Measurements from ENCODE around the gene LCNL1.
"Not testable (repeated sequence)": the region's sequence is repeated elsewhere in the genome, so short reads cannot be mapped to it uniquely, and the experiment has no call there.

Gene LCNL1

GRCh38 chr9:137001857-137002645 is 19.3 kb downstream of the LCNL1 start:
- no peak for TF ChIP-seq CTCF (IDR thresholded peaks at IDR 0.05)
- H3K27ac ChIP-seq: no peak overlapping the region
- H3K4me1 ChIP-seq: peaks cover 0 to 1% (median 0%) of the 10 kb centered on the region in 4 donors
- intact Hi-C loops (cut with DNase I; ENCODE audit: low total_unique reads): no loop called here
- H3K36me3 ChIP-seq: peaks cover 0 to 1% (median 0%) of the 10 kb centered on the region in 3 donors
- no peak overlapping the region for H3K4me3 ChIP-seq
- no peaks in the 10 kb centered on the region for H3K9me3 ChIP-seq
- DNase-seq: no peak
- peaks cover 0 to 12% of the 10 kb centered on the region in 2 donors for H3K27me3 ChIP-seq

GRCh38 chr9:137002646-137003041 is 19.9 kb downstream of the LCNL1 start:
- DNase-seq: no peak

GRCh38 chr9:137004285-137004684 is 21.5 kb downstream of the LCNL1 start:
- DNase-seq; H3K9me3 ChIP-seq; H3K4me3 ChIP-seq; H3K27ac ChIP-seq; H3K27me3 ChIP-seq; H3K4me1 ChIP-seq; intact Hi-C loops (cut with DNase I; ENCODE audit: low total_unique reads): not testable (repeated sequence)
- peaks cover 0 to 23% (median 18%) of the 10 kb centered on the region in 3 donors for H3K36me3 ChIP-seq
- peak; percentile 11 to 23 for TF ChIP-seq CTCF (IDR thresholded peaks at IDR 0.05)

More at GRCh38 chr9:137002646-137003041, 19.9 kb downstream of the LCNL1 start:
- H3K4me3 ChIP-seq: no peak overlapping the region
- H3K4me1 ChIP-seq: no peaks in the 10 kb centered on the region
- H3K9me3 ChIP-seq: no peaks in the 10 kb centered on the region
- peaks cover 0 to 7% (median 4%) of the 10 kb centered on the region in 3 donors for H3K36me3 ChIP-seq
- H3K27me3 ChIP-seq: peaks cover 0 to 6% of the 10 kb centered on the region in 2 donors
- intact Hi-C loops (cut with DNase I; ENCODE audit: low total_unique reads): no loop called here
- TF ChIP-seq CTCF (IDR thresholded peaks at IDR 0.05): no peak
- H3K27ac ChIP-seq: no peak overlapping the region

- no peak for TF ChIP-seq CTCF (IDR thresholded peaks at IDR 0.05)
- intact Hi-C loops (cut with DNase I; ENCODE audit: low total_unique reads): no loop called here
- H3K4me1 ChIP-seq: no peaks in the 10 kb centered on the region
Observed at GRCh38 chr9:137006116-137007003, 23.6 kb downstream of the LCNL1 start.

GRCh38 chr9:137007108-137007815 is 24.5 kb downstream of the LCNL1 start:
- no peak overlapping the region for H3K27ac ChIP-seq
- no peaks in the 10 kb centered on the region for H3K4me1 ChIP-seq
- H3K9me3 ChIP-seq: no peaks in the 10 kb centered on the region
- no peak for DNase-seq
- H3K36me3 ChIP-seq: peaks cover under 1 to 53% (median 42%) of the 10 kb centered on the region in 3 donors
- no peak overlapping the region for H3K4me3 ChIP-seq
- intact Hi-C loops (cut with DNase I; ENCODE audit: low total_unique reads): no loop called here
- H3K27me3 ChIP-seq: no peaks in the 10 kb centered on the region
- TF ChIP-seq CTCF (IDR thresholded peaks at IDR 0.05): no peak

More at GRCh38 chr9:137006116-137007003, 23.6 kb downstream of the LCNL1 start:
- Histone ChIP-seq H3K4me3 (no peak overlapping the region), H3K36me3 (peaks cover 0 to 44% (median 33%) of the 10 kb centered on the region in 3 donors), H3K27ac (no peak overlapping the region), H3K27me3 (no peaks in the 10 kb centered on the region), H3K9me3 (no peaks in the 10 kb centered on the region)
- no peak for DNase-seq
